Upper lobe of left lung (tissue), 6 donors: Measurements from ENCODE around the gene KDM4B. TPM values are rescaled to one million over a fixed set of nuclear protein-coding genes. Genes with fewer than 3 reads are reported as not detected.
"Not testable (repeated sequence)": the region's sequence is repeated elsewhere in the genome, so short reads cannot be mapped to it uniquely, and the experiment has no call there.

Experiments
- ATAC-seq, 2 donors: fragments of 200-7000 bp; cut with Tn5 transposase; one replicate each; pipeline ENCODE4 v1.9.1; 2022; ENCODE audit warnings: mild to moderate bottlenecking in 2 of 2, moderate library complexity in 2 of 2; ENCODE audit not compliant: low FRiP score in 2 of 2
- DNase-seq, 2 donors: peaks; one replicate each; pipeline ENCODE4 v3.0.0-alpha.2; 2019 to 2020
- H3K27ac ChIP-seq, 4 donors: fragments of 200-600 bp; sonication (generic); one replicate each; pipeline ENCODE4 v1.5.1; 2016 to 2019
- H3K27me3 ChIP-seq, 4 donors: fragments of 200-600 bp; sonication (generic); one replicate each; pipeline ENCODE4 v1.5.1; 2017 to 2019
- H3K36me3 ChIP-seq, 4 donors: fragments of 200-600 bp; sonication (generic); one replicate each; pipeline ENCODE4 v1.5.1; 2016 to 2019
- H3K4me1 ChIP-seq, 4 donors: fragments of 200-600 bp; sonication (generic); one replicate each; pipeline ENCODE4 v1.5.1; 2018 to 2019
- H3K4me3 ChIP-seq, 4 donors: fragments of 200-600 bp; sonication (generic); one replicate each; pipeline ENCODE4 v1.5.1; 2017 to 2019; ENCODE audit warnings: mild to moderate bottlenecking in 2 of 4, moderate library complexity in 1 of 4
- H3K9me3 ChIP-seq, 4 donors: fragments of 200-600 bp; sonication (generic); one replicate each; pipeline ENCODE4 v1.5.1; 2018 to 2019
- CTCF ChIP-seq, 6 experiments: fragments of 450-650 bp in 4 of 6; fragments of 200-600 bp in 2 of 6; sonication (generic) in 2 of 6; IDR thresholded peaks; one replicate each; pipeline ENCODE4 v1.5.1; 2016 to 2019; ENCODE audit warnings: antibody characterized with exemption in 6 of 6
- EP300 ChIP-seq, 4 donors: sonication (generic); formaldehyde crosslinking; IDR thresholded peaks; one replicate each; pipeline ENCODE4 v1.5.1; 2017; ENCODE audit warnings: antibody characterized with exemption in 4 of 4, control low read depth in 2 of 4
- POLR2A ChIP-seq, 4 donors: fragments of 450-650 bp; IDR thresholded peaks; one replicate each; pipeline ENCODE4 v1.5.1; 2016 to 2017; ENCODE audit warnings: antibody characterized with exemption in 4 of 4, mild to moderate bottlenecking in 2 of 4
- POLR2AphosphoS5 ChIP-seq, 2 donors: sonication (generic); formaldehyde crosslinking; IDR thresholded peaks; one replicate each; pipeline ENCODE4 v1.5.1; 2017; ENCODE audit warnings: antibody characterized with exemption in 2 of 2
- WGBS, 2 donors: methylation state at CpG; one replicate each; pipeline ENCODE4 v1.1.5; 2017 to 2018; 5-methylcytosine and 5-hydroxymethylcytosine counted together
- total RNA-seq, 6 donors: library from RNA; depleted of rRNA in 4 of 6; stranded (reverse); fragments of >200 nt in 4 of 6; gene quantifications; one replicate each; pipeline versions ENCODE4 v1.1.0 to v1.2.1, GENCODE V29; 2016 to 2021
- donor health status: DM: no; HTN: no; CAD: no; lungs with moderate emphysema.
- donor health status: DM: no; HTN: yes; CAD: no; lungs with severe emphysema.

KDM4B gene
- total RNA-seq, 6 donors from 2014 or later = 28.1 to 112 (median 38.2) TPM

GRCh38 chr19:5191091-5191490, 222.2 kb downstream of the KDM4B start:
- Histone ChIP-seq H3K9me3 (no peaks in the 10 kb centered on the region), H3K27ac (no peak overlapping the region), H3K36me3 (no peaks in the 10 kb centered on the region), H3K27me3 (no peaks in the 10 kb centered on the region), H3K4me3 (no peak overlapping the region), H3K4me1 (no peaks in the 10 kb centered on the region)
- ATAC-seq (no peak), DNase-seq (no peak)
- TF ChIP-seq CTCF (IDR thresholded peaks at IDR 0.05) (no peak), POLR2AphosphoS5 (IDR thresholded peaks at IDR 0.05) (no peak), EP300 (IDR thresholded peaks at IDR 0.05) (no peak), POLR2A (IDR thresholded peaks at IDR 0.05) (no peak)
- WGBS, 2 donors = 78 to 82% methylated on average over 5 of the region's 5 CpGs

- no peaks in the 10 kb centered on the region for H3K27me3 ChIP-seq
- H3K36me3 ChIP-seq = no peaks in the 10 kb centered on the region
- no peak for TF ChIP-seq POLR2AphosphoS5 (IDR thresholded peaks at IDR 0.05)
- no peak for TF ChIP-seq EP300 (IDR thresholded peaks at IDR 0.05)
- no peak for TF ChIP-seq POLR2A (IDR thresholded peaks at IDR 0.05)
- no peak for TF ChIP-seq CTCF (IDR thresholded peaks at IDR 0.05)
- no peaks in the 10 kb centered on the region for H3K9me3 ChIP-seq
- WGBS, 2 donors = 88 to 94% methylated on average over 5 of the region's 5 CpGs
- no peak overlapping the region for H3K27ac ChIP-seq
- ATAC-seq (no peak), DNase-seq (no peak)
- no peaks in the 10 kb centered on the region for H3K4me1 ChIP-seq
- H3K4me3 ChIP-seq = no peak overlapping the region
Observed at GRCh38 chr19:5192568-5192967, 223.7 kb downstream of the KDM4B start.

- Histone ChIP-seq H3K36me3 (no peaks in the 10 kb centered on the region), H3K27ac (no peak overlapping the region), H3K9me3 (no peaks in the 10 kb centered on the region), H3K27me3 (no peaks in the 10 kb centered on the region), H3K4me3 (no peak overlapping the region), H3K4me1 (no peaks in the 10 kb centered on the region)
- ATAC-seq (no peak), DNase-seq (no peak)
- WGBS, 2 donors = 52 to 53% methylated on average over 7 of the region's 7 CpGs
- TF ChIP-seq POLR2A (IDR thresholded peaks at IDR 0.05) (no peak), CTCF (IDR thresholded peaks at IDR 0.05) (no peak), POLR2AphosphoS5 (IDR thresholded peaks at IDR 0.05) (no peak), EP300 (IDR thresholded peaks at IDR 0.05) (no peak)
Observed at GRCh38 chr19:5193192-5193591, 224.3 kb downstream of the KDM4B start.

- WGBS, 2 donors = 83 to 94% methylated on average over 4 of the region's 4 CpGs
- TF ChIP-seq CTCF (IDR thresholded peaks at IDR 0.05) = no peak
- TF ChIP-seq POLR2AphosphoS5 (IDR thresholded peaks at IDR 0.05) = no peak
- TF ChIP-seq POLR2A (IDR thresholded peaks at IDR 0.05) = no peak
- no peak for TF ChIP-seq EP300 (IDR thresholded peaks at IDR 0.05)
- no peak for ATAC-seq
- no peaks in the 10 kb centered on the region for H3K27me3 ChIP-seq
- no peaks in the 10 kb centered on the region for H3K4me1 ChIP-seq
- no peak for DNase-seq
- no peak overlapping the region for H3K27ac ChIP-seq
- no peaks in the 10 kb centered on the region for H3K36me3 ChIP-seq
- no peak overlapping the region for H3K4me3 ChIP-seq
- no peaks in the 10 kb centered on the region for H3K9me3 ChIP-seq
Observed at GRCh38 chr19:5194641-5195040, 225.7 kb downstream of the KDM4B start.

GRCh38 chr19:5195587-5195986, 226.7 kb downstream of the KDM4B start:
- not testable (repeated sequence) for H3K4me1 ChIP-seq, H3K36me3 ChIP-seq, H3K9me3 ChIP-seq, H3K27ac ChIP-seq, H3K27me3 ChIP-seq, H3K4me3 ChIP-seq, DNase-seq, ATAC-seq
- 70 to 85% methylated on average over 3 of the region's 3 CpGs for WGBS, 2 donors
